ENCODE data around the gene SLC13A3.

- no peak for TF ChIP-seq CTCF (IDR thresholded peaks at IDR 0.05)
- no peak for TF ChIP-seq POLR2A (IDR thresholded peaks at IDR 0.05)
These were observed 6.5 kb downstream of the SLC13A3 start for GRCh38 chr20:46644733-46645132.
